GM18873 (cell line): Measurements from ENCODE around the gene ARVCF.

Source experiments
- ATAC-seq: cut with Tn5 transposase; IDR thresholded peaks from one replicate; pipeline ENCODE4 v1.9.1; 2021; ENCODE audit warnings: mild to moderate bottlenecking, moderate library complexity, moderate number of reproducible peaks; ENCODE audit not compliant: unreplicated experiment, low FRiP score

The ARVCF gene

DNA sequence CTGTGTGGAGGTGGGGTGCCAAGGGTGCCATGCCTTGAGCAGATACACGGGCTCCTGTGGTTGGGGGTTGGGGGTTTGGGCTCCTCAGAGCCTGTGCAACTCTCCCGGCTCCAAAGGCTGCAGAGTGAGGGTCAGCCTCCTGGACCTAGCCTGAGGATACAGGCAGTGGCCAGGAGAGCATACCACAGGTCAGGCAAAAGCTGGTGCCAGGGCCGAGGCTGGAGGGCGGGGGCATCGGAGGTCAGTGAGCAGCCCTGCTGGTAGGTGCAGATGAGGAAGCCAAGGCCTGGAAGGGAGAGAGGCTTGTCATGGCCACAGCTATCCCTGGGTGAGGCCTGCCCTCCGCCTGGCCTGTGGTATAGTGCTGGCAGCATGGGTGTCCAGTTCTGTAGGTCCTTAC, 37.9 kb upstream of the ARVCF start:
- ATAC-seq = no peak

DNA sequence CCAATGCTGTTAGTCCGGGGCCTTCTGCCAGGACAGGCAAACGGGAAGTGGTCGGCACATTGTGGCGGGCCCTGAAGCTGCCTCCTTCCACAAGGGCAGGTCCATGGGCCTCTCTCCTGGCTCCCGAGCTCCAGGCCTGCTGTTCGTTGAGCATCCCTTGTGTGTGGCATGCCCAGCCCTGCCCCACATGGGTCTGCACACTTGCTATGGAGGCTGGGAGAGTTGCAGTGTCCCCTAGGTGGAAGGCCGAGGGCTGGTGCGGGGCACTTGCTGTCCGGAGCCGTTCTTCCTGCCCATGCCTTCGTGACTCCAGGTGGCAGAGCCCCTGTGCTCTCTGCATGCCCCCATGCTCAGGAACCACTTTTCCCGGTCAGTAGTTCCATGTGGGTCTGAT, 37.4 kb upstream of the ARVCF start:
- no peak for ATAC-seq

DNA sequence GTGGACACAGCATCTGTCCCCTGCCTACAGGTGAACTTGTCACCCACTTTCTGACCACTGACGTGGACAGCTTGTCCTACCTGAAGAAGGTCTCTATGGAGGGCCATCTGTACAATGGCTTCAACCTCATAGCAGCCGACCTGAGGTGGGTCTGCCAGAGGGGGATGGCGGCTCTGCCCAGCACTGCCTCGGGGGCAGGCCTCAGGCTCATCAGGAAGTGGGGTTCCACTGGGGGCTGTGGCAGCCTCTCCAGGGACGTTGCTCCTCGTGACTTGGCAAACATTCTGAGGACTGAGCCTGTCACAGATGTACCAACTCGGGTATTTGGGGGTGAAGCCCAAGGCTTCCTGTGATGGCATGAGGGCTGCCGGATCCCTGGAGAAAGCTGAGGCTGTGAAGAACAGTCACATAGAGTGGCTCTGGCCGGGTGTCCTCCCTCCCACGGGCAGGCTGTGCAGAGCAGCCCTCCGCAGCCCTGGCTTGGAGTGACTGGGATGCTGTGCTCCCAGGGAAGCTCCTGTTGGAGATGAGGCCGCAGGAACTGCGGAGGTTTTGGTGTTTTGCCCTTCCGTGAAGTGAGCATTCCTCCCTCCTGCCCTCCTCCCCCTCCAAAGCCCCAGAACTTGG, 36.9 kb upstream of the ARVCF start:
- ATAC-seq = no peak

DNA sequence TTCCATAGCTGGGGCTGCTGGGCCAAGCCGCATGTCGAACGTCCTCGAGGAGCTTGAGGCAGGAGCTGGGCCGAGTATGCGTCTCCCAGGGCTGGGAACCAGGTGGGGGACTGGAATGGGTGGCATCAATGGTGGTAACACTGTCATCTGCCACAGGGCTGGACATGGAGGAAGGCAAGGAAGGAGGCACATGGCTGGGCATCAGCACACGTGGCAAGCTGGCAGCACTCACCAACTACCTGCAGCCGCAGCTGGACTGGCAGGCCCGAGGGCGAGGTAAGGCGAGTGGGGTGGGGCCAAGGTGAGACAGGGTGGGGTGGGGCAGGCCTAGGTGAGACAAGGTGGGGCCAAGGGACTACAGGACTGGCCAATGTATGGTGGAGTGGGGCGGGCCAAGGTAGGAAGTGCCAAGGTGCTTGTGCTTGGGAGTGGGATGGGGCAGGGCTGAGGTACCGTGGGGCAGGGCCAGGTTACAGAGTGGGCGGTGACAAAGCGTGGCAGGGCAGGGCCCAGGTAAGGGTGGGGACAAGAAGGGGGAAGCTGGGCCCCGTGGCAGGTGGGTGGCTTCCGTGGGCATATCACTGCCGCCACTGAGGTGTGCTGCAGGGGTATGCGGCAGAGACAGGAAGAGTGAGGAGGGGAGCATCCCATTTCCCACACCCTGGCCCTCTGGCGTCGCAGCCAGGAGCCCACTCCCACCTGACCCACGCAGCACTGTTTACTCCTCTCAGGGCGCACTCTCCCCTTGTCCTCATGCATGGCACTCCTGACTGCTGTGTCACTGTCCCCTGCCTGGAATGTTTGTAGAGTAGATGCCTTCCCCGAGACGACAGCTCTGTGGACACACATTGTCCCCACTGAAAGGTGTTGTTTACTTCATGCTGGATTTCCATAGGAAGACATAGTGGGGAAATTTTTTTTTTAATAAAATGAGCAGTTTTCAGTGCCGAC, 36.0 kb upstream of the ARVCF start:
- no peak for ATAC-seq

DNA sequence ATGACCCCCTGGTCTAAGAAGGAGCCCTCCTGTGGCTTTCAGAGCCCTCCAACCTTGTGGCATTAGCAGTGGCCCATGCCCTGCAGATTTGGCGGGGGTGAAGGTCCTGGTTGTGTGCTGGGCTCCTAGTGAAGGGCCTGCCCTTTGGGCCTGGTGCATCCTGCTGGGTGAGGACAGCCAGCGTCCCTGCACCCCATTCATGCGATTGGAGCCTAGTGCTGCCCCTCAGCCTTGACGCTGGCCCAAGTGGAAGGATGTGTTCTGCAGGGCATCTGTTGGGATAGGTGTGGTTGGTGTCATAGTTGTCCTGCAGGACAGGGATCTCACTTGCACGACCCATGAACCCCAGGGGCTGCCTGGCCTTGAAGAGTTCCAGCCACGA, 35.3 kb upstream of the ARVCF start:
- ATAC-seq = no peak

DNA sequence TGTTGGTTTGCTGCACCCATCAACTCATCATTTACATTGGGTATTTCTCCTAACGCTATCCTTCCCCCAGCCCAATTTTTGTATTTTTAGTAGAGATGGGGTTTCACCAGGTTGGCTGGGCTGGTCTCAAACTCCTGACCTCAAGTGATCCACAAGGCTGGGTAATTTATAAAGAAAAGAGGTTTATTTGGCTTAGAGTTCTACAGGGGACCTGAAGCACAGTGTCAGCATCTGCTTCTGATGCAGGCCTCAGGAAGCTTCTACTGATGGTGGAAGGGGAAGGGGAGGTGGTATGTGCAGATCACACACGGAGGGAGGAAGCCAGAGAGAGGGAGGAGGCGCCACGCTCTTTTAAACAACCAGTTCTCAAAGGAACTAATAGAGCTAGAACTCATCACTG, 30.1 kb upstream of the ARVCF start:
- ATAC-seq = no peak

DNA sequence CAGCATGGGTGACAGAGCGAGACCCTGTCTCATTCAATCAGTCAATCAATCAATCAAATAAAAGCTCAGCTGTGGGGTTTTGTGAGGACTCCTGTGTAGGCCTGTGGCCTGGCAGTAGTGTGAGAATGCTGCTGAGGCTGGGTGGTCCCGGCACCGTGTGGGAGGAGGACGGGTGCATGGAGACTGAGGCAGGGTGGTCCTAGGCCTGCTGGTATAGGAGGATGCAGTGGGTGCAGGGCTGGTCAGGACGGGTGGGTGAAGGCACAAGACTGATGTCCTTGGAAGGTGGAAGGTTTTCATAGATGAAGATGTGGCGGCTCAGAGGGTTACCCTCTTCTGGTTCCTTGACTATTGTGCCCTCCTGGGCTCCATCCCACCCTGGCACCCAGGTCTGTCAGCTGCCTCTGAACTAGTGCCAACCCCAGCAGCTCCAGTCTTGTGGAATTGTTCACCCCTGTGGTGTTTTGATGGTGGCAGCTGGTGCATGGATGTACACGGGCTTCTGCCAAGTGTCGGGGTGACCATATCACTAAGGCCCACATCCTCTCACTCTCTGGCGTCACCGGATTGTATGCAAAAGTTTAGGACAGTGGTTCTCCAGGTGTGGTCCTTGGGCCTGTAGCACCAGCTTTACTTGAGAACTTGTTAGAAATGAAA, 28.0 kb upstream of the ARVCF start:
- ATAC-seq = no peak

DNA sequence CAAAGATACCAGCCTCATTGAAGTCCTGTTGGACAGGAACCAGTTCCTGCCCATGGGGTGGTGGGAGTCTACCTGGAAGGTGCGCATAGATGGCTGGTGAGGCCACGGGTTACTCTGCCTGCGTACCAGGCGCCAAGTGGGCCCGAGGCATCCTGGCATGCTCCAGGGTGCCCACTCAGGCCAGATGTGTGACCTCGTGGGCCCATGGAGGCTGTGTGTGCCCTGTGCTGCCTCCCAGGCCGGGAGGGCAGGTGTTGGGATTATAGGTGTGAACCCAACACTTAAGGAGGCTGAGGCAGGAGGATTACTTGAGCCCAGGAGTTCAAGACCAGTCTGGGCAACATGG, 27.3 kb upstream of the ARVCF start:
- no peak for ATAC-seq

DNA sequence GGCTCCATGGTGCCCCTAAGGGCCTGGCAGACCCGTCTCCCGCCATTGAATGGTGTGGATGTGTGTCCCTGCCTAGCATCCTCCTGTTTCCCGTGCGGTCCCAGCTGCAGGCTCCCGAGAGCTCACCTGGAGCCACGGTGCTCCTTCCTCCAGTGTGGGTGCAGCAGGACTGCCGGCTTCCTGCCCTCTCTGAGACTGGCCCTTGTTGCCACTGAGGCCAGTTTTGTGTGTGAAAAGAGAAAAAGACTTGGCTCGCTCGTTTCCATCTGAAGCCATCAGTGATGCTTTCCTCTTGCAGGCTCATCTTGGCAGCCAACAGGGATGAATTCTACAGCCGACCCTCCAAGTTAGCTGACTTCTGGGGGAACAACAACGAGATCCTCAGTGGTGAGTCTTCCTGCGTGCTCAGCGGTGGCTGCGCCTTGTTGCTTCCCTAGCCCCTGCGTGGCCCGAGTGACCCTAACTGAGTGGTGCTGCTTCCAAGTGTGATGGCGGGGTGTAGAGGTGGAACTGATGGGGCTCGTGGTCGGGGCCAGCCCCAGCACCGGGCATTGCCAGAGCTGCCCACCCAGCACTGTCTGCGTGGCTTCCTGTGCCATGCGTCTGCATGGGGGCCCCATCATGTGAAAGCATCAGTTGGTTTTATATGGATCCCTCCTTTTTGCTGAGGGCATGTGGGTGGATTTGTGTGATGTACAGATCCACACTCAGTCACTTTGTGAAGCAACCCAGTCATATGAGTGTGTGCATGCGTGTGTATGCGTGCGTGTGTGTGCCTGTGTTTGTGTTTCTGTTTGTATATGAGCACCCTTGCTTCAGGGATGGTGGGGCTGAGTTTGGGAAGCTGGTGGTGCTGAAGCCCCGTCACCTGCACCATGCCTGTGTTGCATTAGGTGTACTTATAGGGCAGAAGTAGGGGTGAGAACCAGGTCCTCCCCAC, 26.7 kb upstream of the ARVCF start:
- ATAC-seq = no peak

DNA sequence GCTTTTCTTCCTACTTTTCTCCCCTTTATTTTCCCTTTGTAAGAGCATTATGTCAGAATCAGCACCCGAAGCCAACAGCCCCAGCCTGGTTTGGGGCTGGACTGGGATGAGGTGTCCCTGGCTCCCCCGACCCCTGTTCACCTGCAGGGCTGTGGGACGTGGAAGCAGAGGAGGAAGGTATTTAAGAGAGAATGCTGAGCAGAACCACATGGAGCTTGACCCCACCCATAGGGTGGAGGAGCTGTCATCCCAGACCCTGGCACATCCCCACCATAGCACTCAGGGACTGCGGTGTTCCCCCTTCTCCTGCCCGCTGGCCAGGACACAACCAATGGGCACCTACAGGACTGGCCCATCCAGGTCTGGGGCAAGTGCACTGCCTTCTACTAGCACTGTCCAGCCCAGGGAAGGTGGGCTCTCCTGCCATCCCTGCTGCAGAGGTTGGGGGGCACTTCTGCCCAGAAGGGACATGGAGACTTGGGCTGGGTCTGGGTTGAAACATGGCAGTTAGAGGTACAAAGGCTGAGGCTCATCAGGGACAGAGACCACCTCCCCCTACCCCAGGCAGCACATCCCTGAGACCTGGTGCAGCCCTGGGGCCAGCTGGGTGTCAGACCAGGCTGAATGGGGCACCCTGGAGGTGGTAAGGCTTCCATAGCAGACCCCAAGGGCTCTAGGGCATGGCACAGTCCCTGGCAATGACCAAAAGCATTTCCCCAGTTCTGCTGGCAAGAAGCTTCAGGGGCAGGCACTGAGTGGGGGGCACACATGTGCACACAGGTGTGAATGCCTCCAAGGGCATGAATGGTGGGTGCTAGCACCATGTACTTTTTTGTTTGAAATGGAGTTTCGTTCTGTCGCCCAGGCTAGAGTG, 23.9 kb upstream of the ARVCF start:
- ATAC-seq = no peak

DNA sequence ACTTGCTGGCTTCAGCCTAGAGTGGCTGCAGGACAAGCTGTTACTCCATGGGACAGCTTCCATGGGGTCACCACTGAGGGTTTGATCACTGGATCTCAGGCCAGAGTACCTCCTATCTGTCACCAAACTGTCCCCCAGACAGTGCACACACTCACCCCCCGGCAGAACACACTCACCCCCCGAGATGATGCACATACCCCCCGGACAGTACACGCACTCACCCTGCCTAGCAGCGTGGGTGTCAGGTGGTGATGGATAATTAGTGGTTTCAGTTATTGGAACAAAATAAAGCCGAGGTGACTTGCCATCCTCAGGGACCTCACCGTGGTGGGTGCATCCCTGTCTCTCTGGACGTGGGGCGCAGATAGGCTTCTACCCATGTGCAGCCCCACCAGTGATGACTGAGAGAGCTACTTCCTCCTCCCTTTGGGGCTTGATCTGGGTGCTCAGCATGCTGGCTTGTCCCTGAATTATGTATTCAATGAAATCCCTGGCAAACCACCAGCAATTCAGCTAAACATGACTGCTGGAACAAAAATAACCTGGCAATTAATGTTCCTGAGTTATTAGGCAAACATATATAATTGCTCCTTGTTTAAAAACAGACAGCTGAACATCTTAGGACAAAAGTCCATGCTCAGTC, 23.2 kb upstream of the ARVCF start:
- no peak for ATAC-seq

DNA sequence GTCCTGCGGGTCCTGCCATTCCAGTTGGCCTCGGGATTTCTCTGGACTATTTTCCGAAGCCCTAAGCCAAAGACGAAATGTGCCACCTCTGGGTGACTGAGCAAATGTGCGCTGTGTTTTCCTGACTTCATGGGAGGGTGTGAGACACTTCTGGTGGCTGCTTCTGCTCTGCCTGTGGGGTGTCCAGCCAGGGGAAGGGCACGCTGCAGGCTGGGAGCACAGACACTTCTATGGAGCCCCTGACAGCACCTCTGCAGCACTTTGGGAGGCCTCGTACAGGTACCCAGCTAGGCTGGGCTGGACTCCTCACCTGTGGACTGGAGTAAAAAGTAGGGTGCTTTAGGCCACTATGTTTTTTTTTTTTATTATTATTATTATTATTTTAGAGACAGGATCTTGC, 22.0 kb upstream of the ARVCF start:
- no peak for ATAC-seq

DNA sequence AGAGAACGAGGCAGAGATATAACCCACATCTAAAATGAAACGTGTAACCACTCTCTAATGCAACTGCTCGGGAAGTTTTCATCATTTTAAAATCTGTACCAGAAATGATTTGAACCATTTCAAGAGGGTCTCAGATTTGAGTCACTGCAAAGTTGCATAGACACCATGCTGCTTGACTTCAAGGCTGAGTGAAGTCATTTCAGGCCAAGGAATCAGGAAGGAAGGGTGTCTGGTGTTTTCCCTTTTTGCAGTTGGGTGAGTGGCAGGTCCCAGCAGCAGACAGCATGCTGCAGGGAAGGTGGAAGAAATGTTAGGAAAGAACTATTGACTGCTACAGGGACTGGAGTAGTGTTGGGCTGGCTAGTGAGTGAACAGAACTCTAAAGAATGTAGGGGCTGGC, 20.8 kb upstream of the ARVCF start:
- no peak for ATAC-seq

DNA sequence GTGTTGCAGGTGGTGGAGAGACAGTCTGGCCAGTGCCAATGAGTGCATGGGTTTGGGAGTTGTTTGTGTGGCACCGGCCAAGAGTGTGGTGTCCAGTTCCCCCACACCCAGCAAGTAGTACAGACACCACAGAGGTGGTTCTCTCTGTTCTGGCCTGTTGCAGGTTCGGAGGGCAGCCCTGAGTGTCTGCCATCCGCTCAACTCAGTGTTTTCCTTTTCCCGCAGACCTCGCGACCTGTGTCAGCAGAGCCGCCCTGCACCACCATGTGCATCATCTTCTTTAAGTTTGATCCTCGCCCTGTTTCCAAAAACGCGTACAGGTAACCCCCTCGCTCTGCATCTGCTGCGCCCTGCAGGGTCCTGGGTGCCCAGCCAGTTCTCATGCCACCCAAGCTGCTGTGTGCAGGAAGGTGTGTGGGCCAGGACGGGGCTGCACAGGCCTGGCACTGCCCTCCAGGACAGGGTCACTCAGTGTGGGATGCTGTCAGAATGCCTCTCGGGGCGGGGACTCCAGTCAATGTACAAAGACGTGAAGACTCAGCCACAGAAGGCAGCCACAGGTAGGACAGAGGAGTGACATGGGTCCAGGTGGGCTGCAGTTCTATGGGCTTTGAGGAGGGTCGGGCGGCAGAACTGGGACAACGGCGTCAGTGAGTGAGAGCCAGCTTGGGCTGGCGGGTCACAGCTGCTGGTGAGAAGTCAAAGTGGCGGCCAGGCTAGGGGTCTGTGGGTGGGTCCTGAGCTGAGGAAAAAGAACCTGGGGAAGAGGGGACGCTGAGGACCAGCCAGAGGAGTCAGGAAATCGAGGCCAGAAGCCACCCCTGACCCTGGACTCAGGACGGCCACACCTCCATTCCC, 20.1 kb upstream of the ARVCF start:
- no peak for ATAC-seq

DNA sequence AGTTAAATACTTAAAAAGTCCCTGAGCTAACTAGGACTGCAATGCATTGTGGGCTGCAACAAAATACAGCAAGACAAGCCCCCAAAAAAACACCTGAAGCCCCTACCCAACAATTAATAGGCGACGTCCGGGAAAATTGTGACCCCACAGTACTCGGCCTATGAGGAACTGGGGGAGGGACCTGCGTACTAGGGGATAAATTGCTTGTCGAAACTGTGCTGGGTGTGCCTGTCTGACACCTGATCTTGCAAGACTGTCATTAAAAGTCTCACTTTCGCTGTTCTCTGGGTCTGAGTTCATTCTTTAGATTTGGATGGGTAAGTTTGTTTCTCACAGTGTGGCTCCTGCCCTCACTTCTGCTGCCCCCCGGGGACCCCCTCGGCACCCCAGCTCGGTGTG, 19.5 kb upstream of the ARVCF start:
- no peak for ATAC-seq

DNA sequence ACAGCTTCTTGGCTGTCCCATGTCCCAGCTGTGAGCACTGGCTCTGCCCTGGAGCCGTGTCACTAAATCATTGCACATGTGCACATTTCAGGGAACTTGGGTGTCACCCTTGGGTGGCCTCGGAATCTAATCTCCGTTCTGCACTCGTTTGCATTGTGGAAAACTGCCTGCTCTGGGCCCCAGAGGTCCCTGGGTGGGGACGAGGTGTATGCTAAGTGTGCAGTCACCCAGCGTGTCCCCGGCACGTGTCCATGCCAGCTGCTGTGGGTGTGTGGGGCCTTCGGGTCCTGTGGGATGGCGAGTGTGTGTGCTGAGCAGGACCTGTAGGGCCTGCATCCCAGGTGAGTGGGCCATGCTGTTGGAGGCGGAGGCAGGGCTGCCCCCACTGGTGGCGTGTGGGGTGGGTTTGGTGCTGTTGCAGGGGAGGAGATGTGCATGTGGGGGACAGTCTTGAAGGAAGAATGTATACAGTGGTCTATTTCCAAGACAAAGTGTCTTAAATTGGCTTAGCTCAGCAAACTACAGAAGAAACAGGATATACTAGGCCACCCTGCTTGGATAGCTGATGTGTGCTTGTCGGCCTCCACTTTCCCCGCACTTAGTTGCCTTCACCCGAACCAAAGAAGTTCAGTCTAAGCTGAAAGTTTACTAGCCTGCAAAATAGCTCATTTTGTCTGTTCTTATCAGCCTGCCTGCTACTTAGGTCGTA, 18.9 kb upstream of the ARVCF start:
- ATAC-seq = no peak

DNA sequence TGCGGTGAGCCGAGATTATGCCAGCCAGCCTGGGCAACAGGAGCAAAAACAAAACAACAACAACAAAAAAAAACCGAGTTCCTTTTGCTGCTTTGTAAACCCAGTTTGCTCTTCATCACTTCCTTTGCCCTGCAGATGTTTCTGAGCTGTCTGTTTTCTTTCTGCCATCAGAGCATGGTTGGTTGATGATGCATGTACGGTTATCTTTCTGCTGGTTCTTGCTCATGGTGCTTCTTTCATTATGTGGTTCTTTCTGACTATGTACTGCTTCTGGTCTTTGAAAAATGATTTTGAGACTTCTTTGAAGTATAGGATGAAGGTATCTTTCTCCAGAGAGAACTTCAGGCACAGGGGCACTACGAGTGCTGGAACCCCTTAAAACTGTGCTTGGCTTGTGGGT, 17.5 kb upstream of the ARVCF start:
- no peak for ATAC-seq
